ENCODE results near the gene TMEM176B.

Gene TMEM176B

DNA sequence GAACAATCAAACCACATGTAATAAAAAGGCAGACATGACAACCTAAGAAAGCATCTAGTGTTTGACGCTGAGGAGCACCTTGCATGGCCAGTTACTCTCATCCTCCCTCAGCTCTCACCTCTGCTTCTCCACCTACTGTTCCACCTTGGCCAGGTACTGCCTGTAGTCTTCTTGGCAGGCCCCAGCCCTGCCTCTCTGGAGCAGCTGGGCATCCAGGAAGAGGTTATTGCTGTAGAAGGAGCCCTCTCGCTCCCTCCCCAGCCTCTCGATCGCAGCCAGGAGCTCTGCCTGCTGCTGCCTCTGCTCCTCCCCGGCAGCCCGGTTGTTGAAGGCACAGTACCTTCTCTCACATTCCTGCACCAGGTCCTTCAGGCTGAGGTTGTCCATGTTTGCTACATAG is 53.2 kb downstream of the TMEM176B start:
- DNase-seq = no peak

DNA sequence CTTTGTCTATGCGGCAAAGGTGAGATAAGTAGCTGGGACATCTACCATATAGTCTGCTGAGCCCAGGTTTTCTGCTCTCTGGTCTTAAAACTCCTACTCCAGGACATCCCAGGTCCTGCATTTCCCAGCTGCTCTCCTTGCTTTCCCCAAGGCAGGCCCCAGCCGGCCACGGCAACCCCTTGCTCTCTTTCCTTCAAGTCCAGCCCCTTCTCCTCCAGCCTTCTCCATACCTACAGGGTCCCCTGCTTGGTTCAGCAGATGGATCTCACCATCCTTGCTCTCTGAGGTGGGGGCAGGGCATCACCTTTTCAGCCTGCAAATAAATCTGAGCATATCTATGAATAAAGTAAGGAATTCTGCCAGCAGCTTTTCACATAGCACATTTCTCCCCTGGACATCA is 54.3 kb downstream of the TMEM176B start:
- DNase-seq = no peak

DNA sequence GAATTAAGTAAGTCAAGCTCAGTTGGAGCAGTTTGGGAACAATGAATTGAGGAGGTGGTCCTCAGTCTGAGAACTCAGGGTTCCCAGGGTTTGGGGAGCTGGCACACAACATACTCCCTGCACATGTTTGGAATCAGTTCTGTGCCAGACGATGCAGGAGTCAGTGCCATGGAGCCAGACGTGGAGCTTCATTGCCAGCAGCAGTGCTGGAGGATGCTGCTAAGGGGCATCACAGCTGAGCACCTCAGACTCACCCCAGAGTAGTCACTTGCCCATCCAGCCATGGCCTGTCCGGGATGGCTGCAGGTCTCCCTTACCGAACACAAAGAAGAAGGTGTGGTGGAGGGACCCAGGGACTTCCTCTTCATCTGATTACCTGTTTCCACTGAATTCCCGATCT is 55.1 kb downstream of the TMEM176B start:
- no peak for DNase-seq

- no peak for DNase-seq
Observed at GRCh38 chr7:150744041-150744656, 56.0 kb downstream of the TMEM176B start.

GRCh38 chr7:150742286-150742968 is 57.7 kb downstream of the TMEM176B start:
- DNase-seq = no peak

Measured in NCI-H345 (cell line).